T-helper 2 cell treated with Interferon-gamma antibody and Interleukin-4, amounts not matched to agents 5 μg/mL and 100 μg/mL, for 36 hours (primary cell): Measurements from ENCODE around the gene MAN2A1.

Experiments
- DNase-seq: peaks from one replicate; pipeline ENCODE4 v3.0.0; 2021; ENCODE audit warnings: low spot score
- H3K27ac Mint-ChIP-seq: one replicate; pipeline ENCODE4 v1.8.0; 2021; ENCODE audit warnings: mild to moderate bottlenecking, mixed read lengths
- H3K27me3 Mint-ChIP-seq: one replicate; pipeline ENCODE4 v1.8.0; 2021; ENCODE audit warnings: low read depth, mixed read lengths
- H3K36me3 Mint-ChIP-seq: one replicate; pipeline ENCODE4 v1.8.0; 2021; ENCODE audit warnings: low read depth, mixed read lengths
- H3K4me1 Mint-ChIP-seq: one replicate; pipeline ENCODE4 v1.8.0; 2021; ENCODE audit warnings: low read depth, mixed read lengths
- H3K4me3 Mint-ChIP-seq: one replicate; pipeline ENCODE4 v1.8.0; 2022; ENCODE audit warnings: mild to moderate bottlenecking, moderate library complexity, mixed read lengths
- H3K9me3 Mint-ChIP-seq: one replicate; pipeline ENCODE4 v1.8.0; 2021; ENCODE audit warnings: mixed read lengths

MAN2A1 gene

GRCh38 chr5:109899163-109899535 lies 209.4 kb downstream of the MAN2A1 start:
- H3K9me3 Mint-ChIP-seq = no peaks in the 10 kb centered on the region
- H3K36me3 Mint-ChIP-seq = no peaks in the 10 kb centered on the region
- no peaks in the 10 kb centered on the region for H3K27me3 Mint-ChIP-seq
- H3K4me3 Mint-ChIP-seq = no peak overlapping the region
- H3K4me1 Mint-ChIP-seq = no peaks in the 10 kb centered on the region
- H3K27ac Mint-ChIP-seq = no peak overlapping the region
- DNase-seq = no peak

GRCh38 chr5:109900461-109900860 lies 210.7 kb downstream of the MAN2A1 start:
- Mint-ChIP-seq H3K27ac (no peak overlapping the region), H3K27me3 (no peaks in the 10 kb centered on the region), H3K36me3 (no peaks in the 10 kb centered on the region), H3K4me1 (no peaks in the 10 kb centered on the region), H3K4me3 (no peak overlapping the region), H3K9me3 (no peaks in the 10 kb centered on the region)
- no peak for DNase-seq

GRCh38 chr5:109900911-109901627 lies 211.3 kb downstream of the MAN2A1 start:
- no peak overlapping the region for H3K27ac Mint-ChIP-seq
- H3K27me3 Mint-ChIP-seq = no peaks in the 10 kb centered on the region
- H3K4me3 Mint-ChIP-seq = no peak overlapping the region
- no peaks in the 10 kb centered on the region for H3K9me3 Mint-ChIP-seq
- no peaks in the 10 kb centered on the region for H3K36me3 Mint-ChIP-seq
- no peaks in the 10 kb centered on the region for H3K4me1 Mint-ChIP-seq
- no peak for DNase-seq

GRCh38 chr5:109901628-109901981 lies 211.9 kb downstream of the MAN2A1 start:
- Mint-ChIP-seq H3K36me3 (no peaks in the 10 kb centered on the region), H3K27ac (no peak overlapping the region), H3K4me3 (no peak overlapping the region), H3K9me3 (no peaks in the 10 kb centered on the region), H3K27me3 (no peaks in the 10 kb centered on the region), H3K4me1 (no peaks in the 10 kb centered on the region)
- DNase-seq = no peak

GRCh38 chr5:109903061-109903460 lies 213.3 kb downstream of the MAN2A1 start:
- no peak overlapping the region for H3K27ac Mint-ChIP-seq
- no peaks in the 10 kb centered on the region for H3K4me1 Mint-ChIP-seq
- DNase-seq = no peak
- H3K9me3 Mint-ChIP-seq = no peaks in the 10 kb centered on the region
- H3K36me3 Mint-ChIP-seq = no peaks in the 10 kb centered on the region
- no peak overlapping the region for H3K4me3 Mint-ChIP-seq
- H3K27me3 Mint-ChIP-seq = peaks cover 2% of the 10 kb centered on the region

- Mint-ChIP-seq H3K4me3 (no peak overlapping the region), H3K27me3 (peaks cover 2% of the 10 kb centered on the region), H3K27ac (no peak overlapping the region), H3K9me3 (no peaks in the 10 kb centered on the region), H3K4me1 (no peaks in the 10 kb centered on the region), H3K36me3 (no peaks in the 10 kb centered on the region)
- DNase-seq = no peak
These were observed 216.2 kb downstream of the MAN2A1 start for GRCh38 chr5:109905906-109906305.

- H3K4me3 Mint-ChIP-seq = no peak overlapping the region
- no peaks in the 10 kb centered on the region for H3K4me1 Mint-ChIP-seq
- H3K27me3 Mint-ChIP-seq = peaks cover 2% of the 10 kb centered on the region
- H3K9me3 Mint-ChIP-seq = no peaks in the 10 kb centered on the region
- no peaks in the 10 kb centered on the region for H3K36me3 Mint-ChIP-seq
- DNase-seq = no peak
- no peak overlapping the region for H3K27ac Mint-ChIP-seq
These were observed 217.5 kb downstream of the MAN2A1 start for GRCh38 chr5:109907189-109907588.

- no peaks in the 10 kb centered on the region for H3K36me3 Mint-ChIP-seq
- no peak for DNase-seq
- H3K4me1 Mint-ChIP-seq = no peaks in the 10 kb centered on the region
- no peak overlapping the region for H3K27ac Mint-ChIP-seq
- no peak overlapping the region for H3K4me3 Mint-ChIP-seq
- no peaks in the 10 kb centered on the region for H3K9me3 Mint-ChIP-seq
- H3K27me3 Mint-ChIP-seq = peaks cover 2% of the 10 kb centered on the region
These were observed 218.0 kb downstream of the MAN2A1 start for GRCh38 chr5:109907731-109908130.

- Mint-ChIP-seq H3K9me3 (no peaks in the 10 kb centered on the region), H3K4me3 (no peak overlapping the region), H3K4me1 (no peaks in the 10 kb centered on the region), H3K27ac (no peak overlapping the region), H3K36me3 (no peaks in the 10 kb centered on the region), H3K27me3 (peaks cover 2% of the 10 kb centered on the region)
- DNase-seq = no peak
These were observed 218.6 kb downstream of the MAN2A1 start for GRCh38 chr5:109908366-109908765.

GRCh38 chr5:109910874-109911273 lies 221.1 kb downstream of the MAN2A1 start:
- Mint-ChIP-seq H3K4me3 (no peak overlapping the region), H3K36me3 (no peaks in the 10 kb centered on the region), H3K4me1 (no peaks in the 10 kb centered on the region)

GRCh38 chr5:109911731-109912130 lies 222.0 kb downstream of the MAN2A1 start:
- H3K4me3 Mint-ChIP-seq = no peak overlapping the region
- no peak for DNase-seq
- no peaks in the 10 kb centered on the region for H3K9me3 Mint-ChIP-seq
- peaks cover 2% of the 10 kb centered on the region for H3K27me3 Mint-ChIP-seq
- no peak overlapping the region for H3K27ac Mint-ChIP-seq
- no peaks in the 10 kb centered on the region for H3K4me1 Mint-ChIP-seq
- H3K36me3 Mint-ChIP-seq = no peaks in the 10 kb centered on the region

More at GRCh38 chr5:109910874-109911273, 221.1 kb downstream of the MAN2A1 start:
- no peak overlapping the region for H3K27ac Mint-ChIP-seq
- peaks cover 2% of the 10 kb centered on the region for H3K27me3 Mint-ChIP-seq
- H3K9me3 Mint-ChIP-seq = no peaks in the 10 kb centered on the region
- DNase-seq = no peak

GRCh38 chr5:109914906-109915305 lies 225.2 kb downstream of the MAN2A1 start:
- no peak for DNase-seq
- Mint-ChIP-seq H3K4me3 (no peak overlapping the region), H3K36me3 (no peaks in the 10 kb centered on the region), H3K27me3 (no peaks in the 10 kb centered on the region), H3K27ac (no peak overlapping the region), H3K4me1 (no peaks in the 10 kb centered on the region), H3K9me3 (no peaks in the 10 kb centered on the region)

GRCh38 chr5:109916481-109917153 lies 226.9 kb downstream of the MAN2A1 start:
- H3K36me3 Mint-ChIP-seq = no peaks in the 10 kb centered on the region
- peaks cover 2% of the 10 kb centered on the region for H3K4me1 Mint-ChIP-seq
- H3K9me3 Mint-ChIP-seq = no peaks in the 10 kb centered on the region
- no peak for DNase-seq
- H3K27me3 Mint-ChIP-seq = no peaks in the 10 kb centered on the region
- H3K4me3 Mint-ChIP-seq = no peak overlapping the region
- H3K27ac Mint-ChIP-seq = no peak overlapping the region
